ENCODE results near the gene SESN3.

DNA sequence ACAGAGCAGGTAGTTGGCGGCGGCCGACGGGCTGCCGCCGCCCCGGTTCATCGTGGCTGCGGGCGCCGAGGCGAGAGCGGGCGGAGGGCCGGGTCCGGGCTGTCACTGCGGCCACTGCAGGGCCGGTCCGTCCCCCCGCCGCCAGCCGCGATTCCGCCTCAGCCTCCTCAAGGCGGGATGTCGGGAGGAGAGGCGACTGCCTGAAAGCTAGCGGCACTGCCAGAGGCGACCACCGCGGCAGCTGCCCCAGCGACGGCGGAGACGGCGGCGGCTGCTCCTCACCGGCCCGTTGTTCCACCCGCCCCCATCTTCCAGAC is 234 bp downstream of the SESN3 start:
- TF ChIP-seq CTCF (IDR thresholded peaks at IDR 0.05; ENCODE audit: low read depth, low read length, poor library complexity, severe bottlenecking), result no peak
- no peak for TF ChIP-seq EZH2phosphoT487 (IDR thresholded peaks at IDR 0.05; ENCODE audit: borderline replicate concordance, low read length)

All from DOHH2 (cell line).